ENCODE measurements around the gene GULP1.

- TF ChIP-seq CTCF (IDR thresholded peaks at IDR 0.05), result no peak
- TF ChIP-seq POLR2A (IDR thresholded peaks at IDR 0.05), result no peak
Observed at GRCh38 chr2:188631037-188631809, 339.5 kb downstream of the GULP1 start.
